Left lung (tissue), 10 donors: ENCODE results near the gene FBLN1. TPM values are rescaled to one million over a fixed set of nuclear protein-coding genes. Genes with fewer than 3 reads are reported as not detected.

Experiments
- ATAC-seq: fragments of 200-7000 bp; cut with Tn5 transposase; one replicate; pipeline ENCODE4 v1.9.1; 2020; ENCODE audit warnings: moderate library complexity
- DNase-seq, 4 donors: peaks; one replicate each; pipeline ENCODE4 v3.0.0-alpha.2; 2013 to 2020
- H3K27ac ChIP-seq, 2 donors: fragments of 200-600 bp; sonication (generic) in 1 of 2; one replicate each; pipeline versions ENCODE4 v1.5.0 to v1.8.0; 2020 to 2021
- H3K27me3 ChIP-seq, 2 donors: fragments of 200-600 bp; sonication (generic) in 1 of 2; one replicate each; pipeline versions ENCODE4 v1.5.0 to v1.8.0; 2020 to 2021
- H3K36me3 ChIP-seq, 2 donors: fragments of 200-600 bp; sonication (generic) in 1 of 2; one replicate each; pipeline versions ENCODE4 v1.5.0 to v1.8.0; 2020 to 2021
- H3K4me1 ChIP-seq, 2 donors: fragments of 200-600 bp; one replicate each; pipeline ENCODE4 v1.8.0; 2021
- H3K4me3 ChIP-seq, 2 donors: fragments of 200-600 bp; sonication (generic) in 1 of 2; one replicate each; pipeline versions ENCODE4 v1.5.0 to v1.8.0; 2020 to 2021; ENCODE audit warnings: mild to moderate bottlenecking in 1 of 2
- H3K9me3 ChIP-seq, 2 donors: fragments of 200-600 bp; sonication (generic) in 1 of 2; one replicate each; pipeline versions ENCODE4 v1.5.0 to v1.8.0; 2020 to 2021
- intact Hi-C, 2 donors: fragments of 100-400 bp; cut with DNase I; formaldehyde crosslinking; loops; one replicate each; pipeline versions ENCODE4 v1.11.2 to v1.14.2; 2022
- polyA plus RNA-seq, 6 donors: library from polyadenylated mRNA; unstranded; fragments of 120-200 nt; gene quantifications; one replicate each; pipeline ENCODE4 v1.2.1, GENCODE V29; 2013; ENCODE audit not compliant: insufficient read length in 6 of 6
- total RNA-seq, 2 donors: library from RNA; stranded (reverse); fragmentation: NEBNext Ultra II Directional; extraction: Animal tissue kit (Norgen Biotek cat#: 25700); gene quantifications; one replicate each; pipeline ENCODE4 v1.2.1, GENCODE V29; 2021
- TF ChIP-seq, protein P1 (sequence below), 2 donors: fragments of 200-600 bp; sonication (generic) in 1 of 2; IDR thresholded peaks; one replicate each; pipeline versions ENCODE4 v1.5.0 to v1.8.0; 2021; ENCODE audit warnings: antibody characterized with exemption in 2 of 2
- donor health status: DM: no; HTN: yes; CAD: no.
- donor health status: DM: no; HTN: no; CAD: no.

Gene FBLN1
- total and polyA plus RNA-seq, 8 donors = 287 to 447 (median 312) TPM

DNA sequence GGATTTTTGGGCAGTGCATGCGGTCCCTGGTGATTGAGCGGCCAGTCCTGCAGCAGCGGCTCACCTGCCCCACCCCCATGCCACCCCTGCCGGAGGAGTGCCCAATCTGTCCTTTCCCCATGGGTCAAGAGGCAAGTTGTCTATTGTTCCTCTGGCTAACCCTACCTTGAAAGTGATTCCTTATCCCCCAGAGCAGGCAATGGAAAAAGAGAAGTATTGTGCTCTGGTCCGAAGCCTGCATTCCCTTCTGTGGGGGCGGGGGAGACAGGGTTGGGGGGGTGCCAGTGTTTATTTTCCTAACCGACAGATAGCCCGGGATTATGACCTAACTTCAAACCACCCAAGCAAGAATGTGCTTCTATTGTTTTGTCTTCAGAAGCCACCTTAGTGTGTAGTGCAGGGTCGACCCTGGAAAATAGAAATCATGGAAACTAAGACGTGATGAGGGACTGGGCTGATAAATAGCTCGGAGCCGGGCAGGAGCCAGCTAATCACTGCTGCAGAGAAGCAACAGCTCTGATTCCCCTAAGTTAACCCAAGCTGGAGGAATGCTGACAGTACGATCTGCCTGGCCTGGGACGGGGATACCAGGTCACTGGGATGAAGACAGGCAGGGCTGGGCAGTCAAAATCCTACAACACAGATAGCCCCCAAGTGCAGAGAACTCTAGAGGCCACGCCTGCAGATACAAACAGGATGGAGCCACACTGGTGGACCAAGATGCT lies 130.3 kb downstream of the FBLN1 start:
- Histone ChIP-seq H3K4me3 (no peak overlapping the region), H3K27ac (no peak overlapping the region), H3K27me3 (peaks cover 0 to 83% of the 10 kb centered on the region in 2 donors), H3K36me3 (no peaks in the 10 kb centered on the region), H3K4me1 (peaks cover 0 to 4% of the 10 kb centered on the region in 2 donors), H3K9me3 (no peaks in the 10 kb centered on the region)
- no peak for ATAC-seq
- DNase-seq = no peak
- TF ChIP-seq, protein P1, sequence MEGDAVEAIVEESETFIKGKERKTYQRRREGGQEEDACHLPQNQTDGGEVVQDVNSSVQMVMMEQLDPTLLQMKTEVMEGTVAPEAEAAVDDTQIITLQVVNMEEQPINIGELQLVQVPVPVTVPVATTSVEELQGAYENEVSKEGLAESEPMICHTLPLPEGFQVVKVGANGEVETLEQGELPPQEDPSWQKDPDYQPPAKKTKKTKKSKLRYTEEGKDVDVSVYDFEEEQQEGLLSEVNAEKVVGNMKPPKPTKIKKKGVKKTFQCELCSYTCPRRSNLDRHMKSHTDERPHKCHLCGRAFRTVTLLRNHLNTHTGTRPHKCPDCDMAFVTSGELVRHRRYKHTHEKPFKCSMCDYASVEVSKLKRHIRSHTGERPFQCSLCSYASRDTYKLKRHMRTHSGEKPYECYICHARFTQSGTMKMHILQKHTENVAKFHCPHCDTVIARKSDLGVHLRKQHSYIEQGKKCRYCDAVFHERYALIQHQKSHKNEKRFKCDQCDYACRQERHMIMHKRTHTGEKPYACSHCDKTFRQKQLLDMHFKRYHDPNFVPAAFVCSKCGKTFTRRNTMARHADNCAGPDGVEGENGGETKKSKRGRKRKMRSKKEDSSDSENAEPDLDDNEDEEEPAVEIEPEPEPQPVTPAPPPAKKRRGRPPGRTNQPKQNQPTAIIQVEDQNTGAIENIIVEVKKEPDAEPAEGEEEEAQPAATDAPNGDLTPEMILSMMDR (IDR thresholded peaks at IDR 0.05) = no peak
- intact Hi-C loops = loop anchor here in 1 of 2 donors (10.0 kb wide), 1 partner anchor 232 kb away; no protein-coding TSS in a partner anchor

DNA sequence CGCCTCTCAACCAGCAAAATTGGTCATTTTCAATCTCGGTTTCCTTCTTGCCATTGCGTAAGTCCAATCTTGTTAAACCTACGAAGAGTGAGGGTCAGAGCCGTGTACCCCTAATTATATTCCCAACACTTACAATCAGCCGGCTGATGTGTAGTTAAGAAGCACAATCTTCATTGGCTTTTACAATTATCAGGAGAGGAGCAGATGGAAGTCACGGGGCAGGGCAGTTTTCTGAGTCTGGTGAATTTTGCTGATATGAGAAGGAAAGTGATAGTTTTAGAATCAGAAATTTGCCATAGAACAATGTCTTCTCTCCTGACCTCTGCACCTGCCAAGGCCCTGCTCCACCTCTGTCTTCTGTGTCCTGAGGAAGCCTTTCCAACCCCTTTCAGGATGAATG lies 134.0 kb downstream of the FBLN1 start:
- Histone ChIP-seq H3K36me3 (no peaks in the 10 kb centered on the region), H3K4me3 (no peak overlapping the region), H3K4me1 (peaks cover 7 to 25% of the 10 kb centered on the region in 2 donors), H3K9me3 (no peaks in the 10 kb centered on the region), H3K27me3 (peaks cover 0 to 84% of the 10 kb centered on the region in 2 donors), H3K27ac (no peak overlapping the region)
- intact Hi-C loops = loop anchor here in 1 of 2 donors (10.0 kb wide), 1 partner anchor 228 kb away; no protein-coding TSS in a partner anchor
- TF ChIP-seq, protein P1 (IDR thresholded peaks at IDR 0.05) = no peak
- DNase-seq (no peak), ATAC-seq (no peak)

DNA sequence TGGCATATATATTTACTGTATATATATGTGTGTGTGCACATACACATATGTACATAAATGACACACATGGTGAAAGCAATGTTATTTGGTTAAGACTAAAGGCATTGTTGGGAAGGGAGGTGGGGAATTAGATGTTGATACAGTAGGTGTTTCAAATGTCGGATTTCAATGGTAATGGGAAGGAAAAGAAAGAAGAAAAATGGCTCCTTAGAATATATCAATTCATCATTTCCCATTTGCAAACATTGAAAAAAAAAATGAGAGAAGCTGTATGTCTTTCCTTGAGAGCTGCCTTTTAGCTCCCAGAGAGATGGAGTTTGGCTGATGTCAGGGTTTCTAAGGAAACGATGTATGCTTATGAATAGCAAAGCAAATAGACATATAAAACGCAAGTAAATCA lies 135.5 kb downstream of the FBLN1 start:
- Histone ChIP-seq H3K4me1 (peaks cover 7 to 25% of the 10 kb centered on the region in 2 donors), H3K27ac (no peak overlapping the region), H3K36me3 (no peaks in the 10 kb centered on the region), H3K9me3 (no peaks in the 10 kb centered on the region), H3K27me3 (peaks cover 0 to 83% of the 10 kb centered on the region in 2 donors), H3K4me3 (no peak overlapping the region)
- intact Hi-C loops = loop anchor here in 1 of 2 donors (10.0 kb wide), 1 partner anchor 227 kb away; no protein-coding TSS in a partner anchor
- ATAC-seq = peak; percentile 41
- TF ChIP-seq, protein P1 (IDR thresholded peaks at IDR 0.05) = no peak
- DNase-seq = no peak

DNA sequence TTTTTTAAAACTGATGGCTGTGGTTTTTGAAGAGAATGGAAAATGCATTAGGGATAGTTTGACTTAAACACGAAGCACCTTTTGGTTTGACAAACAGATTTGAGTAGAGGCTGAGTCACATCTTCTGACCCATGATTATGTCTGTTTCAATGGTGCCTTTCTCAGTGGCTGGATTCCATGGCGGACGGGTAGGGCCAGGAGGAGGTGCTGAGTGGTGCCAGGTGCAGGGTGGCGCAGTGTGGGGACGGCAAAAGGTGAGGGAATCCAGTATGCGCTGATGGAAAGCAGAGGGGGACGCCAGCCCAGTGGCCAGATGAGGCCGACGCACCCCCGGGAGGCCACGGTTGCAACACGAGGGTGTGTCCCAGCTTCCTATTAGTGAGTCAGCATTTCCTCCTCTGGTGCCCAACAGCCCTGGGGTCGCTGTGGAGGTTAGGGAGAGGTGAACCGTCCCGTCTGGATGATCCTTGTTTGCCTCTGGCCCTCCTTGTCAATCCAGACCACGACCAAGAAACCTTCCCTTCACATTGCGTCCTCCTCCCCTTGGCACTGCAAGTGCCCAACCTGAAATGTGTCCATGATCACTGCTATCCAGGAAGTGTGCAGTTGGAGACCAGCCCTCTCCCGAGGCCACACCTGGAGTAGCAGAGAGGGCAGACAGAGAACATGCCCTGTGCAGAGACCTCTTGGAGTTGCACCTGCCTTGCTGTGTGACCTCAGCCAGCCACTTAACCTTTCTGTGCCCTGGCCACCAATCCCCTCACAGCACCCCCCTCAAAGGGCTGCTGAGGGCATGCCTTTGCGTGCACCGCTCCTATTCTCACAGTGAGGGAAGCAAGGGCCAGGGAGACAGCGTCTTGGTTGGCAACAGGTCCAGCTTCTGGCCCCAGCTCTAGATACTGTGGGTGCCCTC lies 136.4 kb downstream of the FBLN1 start:
- TF ChIP-seq, protein P1 (IDR thresholded peaks at IDR 0.05) = peak in 1 of 2 donors; percentile 13
- Histone ChIP-seq H3K36me3 (no peaks in the 10 kb centered on the region), H3K27ac (peak overlapping the region; percentile 57 to 65), H3K27me3 (peaks cover 0 to 82% of the 10 kb centered on the region in 2 donors), H3K4me3 (peak overlapping the region in 1 of 2 donors; percentile 3), H3K4me1 (peaks cover 7 to 25% of the 10 kb centered on the region in 2 donors), H3K9me3 (no peaks in the 10 kb centered on the region)
- peak; percentile 82 for ATAC-seq
- intact Hi-C loops = loop anchor here in 1 of 2 donors (10.0 kb wide), 1 partner anchor 226 kb away; no protein-coding TSS in a partner anchor
- peak in 2 of 4 donors; percentile 73 to 86 for DNase-seq
